Germinal center (tissue), 1 donor: ENCODE data around the gene NGF.
"Not testable (repeated sequence)": the region's sequence is repeated elsewhere in the genome, so short reads cannot be mapped to it uniquely, and the experiment has no call there.

ENCODE experiments used
- DNase-seq: peaks from one replicate; pipeline ENCODE4 v3.0.0; 2012; ENCODE audit warnings: mixed read lengths, low spot score

The NGF gene

GRCh38 chr1:115309504-115309903 is 28.5 kb downstream of the NGF start:
- not testable (repeated sequence) for DNase-seq

- no peak for DNase-seq
Observed at GRCh38 chr1:115308969-115309368, 29.1 kb downstream of the NGF start.

DNA sequence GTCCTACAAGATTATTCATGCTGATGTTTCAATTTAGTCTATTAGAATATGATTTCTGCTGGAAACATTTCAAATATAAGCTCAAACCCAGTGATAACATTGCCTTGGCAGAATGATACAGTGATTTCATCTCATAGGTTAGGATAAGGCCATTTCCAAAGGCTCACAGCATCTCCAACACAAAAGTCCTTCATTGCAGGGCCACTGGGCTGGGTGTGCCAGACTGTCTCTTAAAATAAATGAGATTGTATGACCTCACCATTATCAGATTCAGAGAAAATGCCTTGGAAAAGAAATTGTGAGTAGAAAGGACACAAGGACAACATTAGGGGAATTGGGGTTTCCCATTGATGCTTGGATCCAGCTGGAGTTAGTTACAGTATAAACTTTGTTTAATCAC is 30.4 kb downstream of the NGF start:
- no peak for DNase-seq

DNA sequence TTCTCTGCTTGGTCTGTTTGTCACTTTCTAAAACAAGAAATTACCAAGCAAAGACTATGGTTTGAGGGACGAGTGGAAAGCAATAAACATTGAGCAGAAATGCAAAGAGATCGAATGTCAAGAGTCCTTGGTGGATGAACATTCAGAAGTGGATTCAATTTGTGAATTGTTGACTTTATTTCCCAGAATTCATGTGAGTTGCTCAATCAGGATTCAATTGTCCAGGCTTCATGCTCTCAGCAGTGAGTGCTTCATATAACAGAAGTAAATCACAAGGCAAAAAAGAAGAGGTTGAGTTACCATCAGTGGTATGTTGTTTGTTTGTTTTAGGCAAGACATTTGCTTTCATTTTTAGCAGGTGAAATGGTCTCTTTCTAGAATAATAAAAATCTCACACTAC is 31.9 kb downstream of the NGF start:
- DNase-seq = no peak

- DNase-seq = no peak
Observed at GRCh38 chr1:115303364-115303763, 34.7 kb downstream of the NGF start.

GRCh38 chr1:115302390-115302961 is 35.6 kb downstream of the NGF start:
- DNase-seq = no peak

DNA sequence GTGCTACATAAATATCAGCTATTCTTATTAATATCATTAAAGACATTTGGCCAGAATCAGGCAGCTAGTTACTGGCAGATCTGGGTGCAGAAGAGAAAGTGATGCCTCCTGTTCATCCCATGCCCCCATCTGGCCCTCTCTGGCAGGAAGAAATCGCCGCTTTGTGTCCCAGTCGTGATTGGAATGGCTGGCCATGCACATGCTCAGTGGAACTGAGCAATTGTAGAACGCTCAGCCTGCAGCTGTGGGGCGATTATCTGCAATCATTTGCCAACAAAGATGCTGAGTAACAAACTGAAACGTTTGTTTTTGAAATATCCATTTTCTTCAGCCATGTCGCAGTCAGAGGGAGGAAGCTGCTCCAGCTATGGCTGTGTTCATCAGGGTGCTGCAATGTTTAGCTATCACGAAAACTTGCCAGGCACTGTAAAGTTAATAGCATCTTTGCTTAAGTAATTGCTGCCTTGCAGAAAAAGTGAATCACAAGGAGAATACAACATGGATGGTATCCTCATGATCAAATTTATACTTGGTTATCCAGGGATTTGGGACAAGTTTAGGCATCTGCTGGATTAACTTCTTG is 36.5 kb downstream of the NGF start:
- no peak for DNase-seq

GRCh38 chr1:115300087-115300876 is 37.8 kb downstream of the NGF start:
- no peak for DNase-seq

DNA sequence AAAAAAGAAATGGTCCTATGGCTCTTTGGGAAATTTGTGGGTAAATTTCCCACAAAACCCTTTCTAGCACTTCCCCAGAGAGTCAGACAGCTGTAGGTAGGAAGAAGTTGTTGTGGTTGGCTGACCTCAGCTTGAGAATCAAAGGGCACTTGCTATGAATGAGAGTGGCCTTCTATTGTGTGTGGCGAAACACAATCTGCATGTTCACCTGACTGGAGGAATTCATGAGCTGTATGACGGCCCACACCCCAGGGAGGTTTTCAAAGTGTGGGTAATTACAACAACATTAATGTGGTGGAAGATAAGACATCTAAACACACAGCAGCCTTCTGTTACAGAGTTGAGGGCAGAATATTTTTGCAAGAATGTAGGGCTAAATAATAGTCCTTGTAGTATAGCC is 38.8 kb downstream of the NGF start:
- DNase-seq = no peak

DNA sequence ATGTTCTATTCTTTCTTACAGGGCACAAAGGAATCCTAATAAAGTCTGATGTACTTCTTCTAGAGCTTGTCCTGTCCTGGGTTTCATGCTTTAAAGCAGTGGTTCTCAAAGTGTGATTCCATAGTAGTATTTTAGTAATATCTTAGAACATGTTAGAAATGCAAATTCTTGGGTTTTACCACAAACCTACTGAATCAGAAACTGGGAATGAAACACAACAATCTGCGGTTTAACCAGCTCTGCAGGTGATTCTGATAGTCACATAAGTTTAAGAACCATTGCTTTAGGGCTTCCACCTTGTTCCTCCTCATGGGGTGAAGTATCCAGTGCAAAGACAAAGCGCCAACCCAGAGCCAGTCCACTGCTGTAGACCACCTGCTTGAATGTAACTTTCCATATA is 41.1 kb downstream of the NGF start:
- no peak for DNase-seq

DNA sequence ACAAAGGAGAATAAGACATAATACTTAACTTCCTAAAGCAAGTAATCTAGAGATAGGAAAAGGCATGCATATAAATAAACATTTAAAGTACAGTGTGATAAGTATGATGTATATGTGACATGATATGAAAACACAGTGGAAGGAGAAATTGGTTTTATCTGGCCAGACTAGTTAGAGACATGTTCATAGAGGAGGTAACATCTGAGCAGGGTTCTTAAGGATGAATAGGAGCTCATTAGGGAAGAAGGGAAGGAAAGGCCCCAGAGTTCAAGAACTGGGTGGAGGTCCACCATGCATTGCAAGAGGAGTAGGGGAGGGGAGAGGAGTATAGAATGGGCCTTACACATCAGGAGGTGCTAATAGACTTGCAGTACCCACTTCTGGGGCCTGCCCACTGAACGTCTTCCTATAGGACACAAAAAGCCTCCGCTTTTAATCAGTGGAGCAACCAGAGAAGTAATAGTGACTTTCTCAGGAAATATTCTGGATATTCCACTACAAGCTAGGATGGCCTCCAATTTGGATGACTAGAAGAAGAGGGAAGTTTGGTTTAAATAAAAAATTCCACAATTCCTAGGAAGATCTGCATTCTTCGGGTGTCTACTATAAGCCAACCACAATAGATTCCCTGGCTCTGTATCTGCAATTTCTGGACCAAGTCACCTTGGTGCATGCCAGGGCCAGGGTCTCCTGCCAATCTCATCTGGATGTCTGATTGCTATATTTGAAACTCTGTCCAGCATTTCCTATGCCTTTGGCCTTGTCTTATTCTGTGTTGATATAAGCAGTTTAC is 41.9 kb downstream of the NGF start:
- DNase-seq = no peak

GRCh38 chr1:115293899-115294298 is 44.1 kb downstream of the NGF start:
- no peak for DNase-seq

DNA sequence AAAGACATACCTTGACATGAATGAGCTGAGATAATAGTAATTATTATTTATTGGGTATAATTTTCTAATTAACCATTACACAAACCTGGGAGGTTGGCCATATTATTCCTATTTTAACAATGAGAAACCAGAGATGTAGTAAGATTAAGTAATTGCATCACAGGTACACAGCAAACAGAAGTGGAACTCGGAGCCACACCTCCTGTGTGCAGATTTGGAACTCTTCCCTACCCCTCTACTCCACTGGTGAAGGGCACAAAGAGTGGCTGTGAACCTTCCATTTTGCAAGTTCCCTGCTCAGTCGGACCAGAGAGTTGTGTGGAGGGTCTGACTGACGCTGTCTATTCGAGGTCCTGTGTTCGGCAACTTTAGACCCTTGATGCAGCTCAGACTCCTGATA is 45.0 kb downstream of the NGF start:
- no peak for DNase-seq

- no peak for DNase-seq
Observed at GRCh38 chr1:115291741-115292140, 46.3 kb downstream of the NGF start.

- DNase-seq = no peak
Observed at GRCh38 chr1:115289940-115290339, 48.1 kb downstream of the NGF start.

GRCh38 chr1:115288591-115289198 is 49.4 kb downstream of the NGF start:
- DNase-seq = no peak

DNA sequence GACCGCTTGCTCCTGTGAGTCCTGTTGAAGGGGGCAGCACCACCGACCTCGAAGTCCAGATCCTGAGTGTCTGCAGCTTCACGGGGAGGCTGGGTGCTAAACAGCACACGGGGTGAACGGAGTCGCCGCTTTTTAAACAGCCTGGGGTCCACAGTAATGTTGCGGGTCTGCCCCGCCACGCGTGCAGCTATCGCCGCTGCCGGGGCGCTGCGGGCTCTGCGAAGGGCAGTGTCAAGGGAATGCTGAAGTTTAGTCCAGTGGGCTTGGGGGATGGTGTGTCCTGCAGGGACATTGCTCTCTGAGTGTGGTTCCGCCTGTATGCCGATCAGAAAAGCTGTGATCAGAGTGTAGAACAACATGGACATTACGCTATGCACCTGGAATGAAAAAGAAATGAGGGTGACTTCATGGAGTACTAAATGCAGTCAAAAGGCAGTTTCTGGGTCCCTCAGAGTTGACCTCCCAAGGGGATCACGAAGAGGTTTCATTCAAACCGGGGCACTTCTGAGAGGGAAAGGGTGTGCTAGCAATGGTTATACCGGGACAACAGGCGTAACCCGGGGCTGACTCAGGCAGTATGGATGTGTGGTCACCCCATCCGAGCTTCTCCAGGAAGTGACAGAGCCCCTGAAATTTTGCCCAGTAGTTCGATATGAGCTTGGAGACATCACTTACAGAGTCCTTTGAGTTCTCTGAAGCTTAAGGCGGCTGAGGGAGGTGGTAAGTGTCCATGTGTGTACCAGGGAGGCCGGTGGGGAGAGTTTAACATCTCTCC is 51.4 kb downstream of the NGF start:
- DNase-seq = no peak

DNA sequence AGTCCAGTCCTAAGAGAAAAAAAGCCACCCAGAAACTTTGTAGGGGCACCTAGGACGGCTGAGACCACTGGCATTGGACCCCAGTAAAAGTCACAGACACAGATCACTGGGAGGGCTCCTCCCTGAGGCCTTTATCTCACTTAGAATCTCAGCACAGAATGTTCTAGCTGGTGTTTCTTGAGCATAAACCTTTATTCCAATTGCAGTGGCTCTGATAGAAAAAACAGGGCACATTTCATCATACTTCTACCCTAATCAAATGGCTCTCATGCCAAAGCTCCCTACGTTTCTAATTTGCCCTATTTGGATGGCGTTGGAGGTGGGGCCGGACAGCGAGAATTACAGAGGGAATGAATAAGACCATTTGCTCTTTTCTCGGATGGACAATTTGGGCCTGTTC is 53.8 kb downstream of the NGF start:
- no peak for DNase-seq

DNA sequence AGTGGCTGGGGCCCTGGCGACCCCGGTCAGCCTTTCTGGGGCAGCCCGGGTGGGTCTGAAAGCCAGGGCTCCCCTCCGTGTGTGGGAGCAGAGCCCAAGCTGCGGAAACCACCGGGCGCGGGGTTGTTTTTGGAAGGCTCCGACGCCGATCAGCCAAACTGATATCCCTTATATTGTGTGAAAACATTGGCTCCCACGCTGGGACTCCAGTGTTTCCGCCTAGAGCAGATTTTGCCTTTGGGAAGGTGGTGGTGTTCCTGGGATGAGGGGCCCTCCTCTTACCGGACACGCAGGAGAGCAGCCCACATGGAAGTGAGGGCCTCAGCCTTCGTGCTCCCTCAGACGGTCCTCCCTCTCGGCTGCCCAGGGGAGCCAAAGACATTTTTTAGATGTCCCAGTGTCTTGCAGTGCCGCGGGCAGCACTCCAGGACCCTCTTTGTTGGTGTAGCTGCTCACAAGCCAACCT is 54.3 kb downstream of the NGF start:
- DNase-seq = no peak

- DNase-seq = no peak
Observed at GRCh38 chr1:115283249-115283648, 54.8 kb downstream of the NGF start.

GRCh38 chr1:115282807-115283208 is 55.2 kb downstream of the NGF start:
- DNase-seq = no peak
